ENCODE data around the gene ALOX12B.

Gene ALOX12B

GRCh38 chr17:8110907-8111306 lies 23.4 kb upstream of the ALOX12B start:
- H4K91ac ChIP-seq (ENCODE audit: low read depth, low read length) = no peak overlapping the region
- no peak overlapping the region for H2AK5ac ChIP-seq (ENCODE audit: low read length)
- H2BK5ac ChIP-seq (ENCODE audit: low read depth, low read length, poor library complexity) = no peak overlapping the region
- H3K79me1 ChIP-seq (ENCODE audit: low read length) = no peaks in the 10 kb centered on the region
- H3K4me2 ChIP-seq (ENCODE audit: low read length) = no peak overlapping the region
- H4K8ac ChIP-seq (ENCODE audit: low read depth, low read length) = no peak overlapping the region
- DNase-seq = no peak
- no peak overlapping the region for H3K4ac ChIP-seq (ENCODE audit: low read depth, low read length)
- no peak overlapping the region for H3K9ac ChIP-seq (ENCODE audit: low read length)
- H3K79me2 ChIP-seq (ENCODE audit: control insufficient read depth, insufficient read depth, low read length, poor library complexity) = no peaks in the 10 kb centered on the region
- H2BK12ac ChIP-seq (ENCODE audit: low read length) = no peak overlapping the region
- peaks cover 0 to 4% of the 10 kb centered on the region in 2 experiments for H3K4me1 ChIP-seq (ENCODE audit: control insufficient read depth in 1 of 2, insufficient read depth in 2 of 2, low read length in 2 of 2)
- no peak overlapping the region for H3K14ac ChIP-seq (ENCODE audit: low read length)
- H3K9me3 ChIP-seq (ENCODE audit: insufficient read depth, low read depth, low read length) = peaks cover 4% of the 10 kb centered on the region
- H3K27ac ChIP-seq (ENCODE audit: low read depth, low read length) = no peak overlapping the region
- no peak overlapping the region for H3K18ac ChIP-seq (ENCODE audit: low read length)
- H4K12ac ChIP-seq (ENCODE audit: low read depth, low read length) = no peak overlapping the region
- no peak overlapping the region for H2BK120ac ChIP-seq (ENCODE audit: insufficient read depth, low read length, poor library complexity)
- no peak overlapping the region for H3K4me3 ChIP-seq (ENCODE audit: low read depth, low read length)
- H3K23ac ChIP-seq (ENCODE audit: low read length) = no peak overlapping the region
- no peak overlapping the region for H2AFZ ChIP-seq (ENCODE audit: insufficient read depth, low read length, poor library complexity)
- WGBS (ENCODE audit: extremely low coverage, insufficient coverage, insufficient read length) = no CpG with 5 or more reads among the region's 6 CpGs
- peaks cover 18% of the 10 kb centered on the region for H3K27me3 ChIP-seq (ENCODE audit: insufficient read depth, low read length)
- no peaks in the 10 kb centered on the region for H3K36me3 ChIP-seq (ENCODE audit: control insufficient read depth in 1 of 2, insufficient read depth in 2 of 2, low read length in 2 of 2)

DNA sequence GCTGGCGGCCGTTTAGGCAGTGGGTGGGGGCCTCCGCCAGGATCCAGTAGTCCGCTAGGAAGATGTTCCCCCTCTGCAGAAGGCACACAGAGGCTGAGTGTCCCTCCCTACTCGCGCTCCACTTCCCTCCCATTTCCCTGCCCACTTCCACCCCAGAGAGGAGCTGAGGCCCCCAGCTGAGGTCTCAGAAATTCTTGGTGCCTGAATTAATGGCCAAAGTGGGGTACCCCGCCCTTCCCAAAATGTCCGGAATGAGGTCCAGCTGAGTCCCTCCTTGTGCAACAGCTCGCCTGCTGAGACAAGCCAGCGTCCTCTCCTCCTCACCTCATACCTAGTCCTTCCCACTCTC lies 22.9 kb upstream of the ALOX12B start:
- DNase-seq = no peak
- H3K4ac ChIP-seq (ENCODE audit: low read depth, low read length) = no peak overlapping the region
- no CpG with 5 or more reads among the region's 10 CpGs for WGBS (ENCODE audit: extremely low coverage, insufficient coverage, insufficient read length)
- H3K79me1 ChIP-seq (ENCODE audit: low read length) = no peaks in the 10 kb centered on the region
- peaks cover 13% of the 10 kb centered on the region for H3K27me3 ChIP-seq (ENCODE audit: insufficient read depth, low read length)
- H3K4me2 ChIP-seq (ENCODE audit: low read length) = peak overlapping the region; percentile 64
- H3K4me3 ChIP-seq (ENCODE audit: low read depth, low read length) = no peak overlapping the region
- no peak overlapping the region for H3K14ac ChIP-seq (ENCODE audit: low read length)
- no peak overlapping the region for H3K18ac ChIP-seq (ENCODE audit: low read length)
- H3K79me2 ChIP-seq (ENCODE audit: control insufficient read depth, insufficient read depth, low read length, poor library complexity) = no peaks in the 10 kb centered on the region
- no peak overlapping the region for H2AFZ ChIP-seq (ENCODE audit: insufficient read depth, low read length, poor library complexity)
- no peak overlapping the region for H3K27ac ChIP-seq (ENCODE audit: low read depth, low read length)
- no peak overlapping the region for H2BK12ac ChIP-seq (ENCODE audit: low read length)
- no peak overlapping the region for H2AK5ac ChIP-seq (ENCODE audit: low read length)
- H3K23ac ChIP-seq (ENCODE audit: low read length) = no peak overlapping the region
- H3K9me3 ChIP-seq (ENCODE audit: insufficient read depth, low read depth, low read length) = peaks cover 4% of the 10 kb centered on the region
- no peak overlapping the region for H4K12ac ChIP-seq (ENCODE audit: low read depth, low read length)
- no peak overlapping the region for H4K8ac ChIP-seq (ENCODE audit: low read depth, low read length)
- H3K4me1 ChIP-seq (ENCODE audit: control insufficient read depth in 1 of 2, insufficient read depth in 2 of 2, low read length in 2 of 2) = peaks cover 0 to 4% of the 10 kb centered on the region in 2 experiments
- no peak overlapping the region for H3K9ac ChIP-seq (ENCODE audit: low read length)
- no peaks in the 10 kb centered on the region for H3K36me3 ChIP-seq (ENCODE audit: control insufficient read depth in 1 of 2, insufficient read depth in 2 of 2, low read length in 2 of 2)
- H2BK5ac ChIP-seq (ENCODE audit: low read depth, low read length, poor library complexity) = no peak overlapping the region
- no peak overlapping the region for H2BK120ac ChIP-seq (ENCODE audit: insufficient read depth, low read length, poor library complexity)
- H4K91ac ChIP-seq (ENCODE audit: low read depth, low read length) = no peak overlapping the region

DNA sequence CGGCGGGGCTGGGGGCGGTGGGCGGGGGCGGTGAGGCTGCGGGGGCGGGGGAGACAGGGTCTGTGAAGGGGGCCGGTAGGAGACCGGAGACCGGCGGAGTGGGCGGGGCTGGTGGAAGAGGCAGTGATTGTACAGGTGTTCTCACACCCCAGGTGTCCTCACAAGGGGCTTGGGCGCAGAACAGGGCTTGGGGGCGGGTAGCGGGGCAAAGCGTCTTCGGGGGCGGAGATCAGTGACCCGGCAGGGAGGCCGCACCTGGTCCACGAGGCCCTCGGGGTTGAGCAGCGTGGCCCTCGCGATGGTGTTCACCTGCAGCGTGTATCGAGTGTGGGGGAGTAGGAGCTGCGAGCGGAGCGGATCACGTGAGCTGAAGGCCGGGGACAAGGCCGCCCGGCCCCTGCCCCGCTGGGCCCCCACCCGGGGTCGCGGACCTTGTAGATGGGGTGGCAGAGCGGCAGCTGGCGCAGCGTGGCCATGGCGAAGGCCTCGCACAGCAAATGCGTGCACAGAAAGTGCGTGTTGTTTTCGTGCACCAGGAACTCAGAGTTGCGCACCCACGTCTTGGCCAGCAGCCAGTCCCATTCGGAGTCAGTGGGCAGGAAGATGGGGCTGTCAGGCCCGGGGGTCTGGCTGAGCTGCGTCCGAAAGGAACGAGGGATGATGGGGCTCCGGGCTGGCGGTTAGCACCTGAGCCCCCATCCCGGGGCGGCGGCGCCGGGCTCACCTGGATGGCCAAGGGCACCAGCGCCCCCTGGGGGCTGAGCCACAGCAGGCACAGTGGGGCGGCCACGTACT lies 22.3 kb upstream of the ALOX12B start:
- WGBS (ENCODE audit: extremely low coverage, insufficient coverage, insufficient read length) = no CpG with 5 or more reads among the region's 63 CpGs
- no peak overlapping the region for H3K14ac ChIP-seq (ENCODE audit: low read length)
- H2BK5ac ChIP-seq (ENCODE audit: low read depth, low read length, poor library complexity) = no peak overlapping the region
- H3K27ac ChIP-seq (ENCODE audit: low read depth, low read length) = no peak overlapping the region
- no peak overlapping the region for H3K23ac ChIP-seq (ENCODE audit: low read length)
- H4K91ac ChIP-seq (ENCODE audit: low read depth, low read length) = no peak overlapping the region
- no peak overlapping the region for H3K9ac ChIP-seq (ENCODE audit: low read length)
- H2AFZ ChIP-seq (ENCODE audit: insufficient read depth, low read length, poor library complexity) = no peak overlapping the region
- no peak overlapping the region for H4K8ac ChIP-seq (ENCODE audit: low read depth, low read length)
- H3K4ac ChIP-seq (ENCODE audit: low read depth, low read length) = no peak overlapping the region
- no peaks in the 10 kb centered on the region for H3K36me3 ChIP-seq (ENCODE audit: control insufficient read depth in 1 of 2, insufficient read depth in 2 of 2, low read length in 2 of 2)
- no peak overlapping the region for H2AK5ac ChIP-seq (ENCODE audit: low read length)
- peak overlapping the region; percentile 16 for H3K4me3 ChIP-seq (ENCODE audit: low read depth, low read length)
- H3K79me1 ChIP-seq (ENCODE audit: low read length) = no peaks in the 10 kb centered on the region
- H2BK12ac ChIP-seq (ENCODE audit: low read length) = no peak overlapping the region
- DNase-seq = peak; percentile 55 to 85
- no peak overlapping the region for H3K18ac ChIP-seq (ENCODE audit: low read length)
- H3K4me2 ChIP-seq (ENCODE audit: low read length) = peak overlapping the region; percentile 64
- H2BK120ac ChIP-seq (ENCODE audit: insufficient read depth, low read length, poor library complexity) = no peak overlapping the region
- peaks cover 9% of the 10 kb centered on the region for H3K27me3 ChIP-seq (ENCODE audit: insufficient read depth, low read length)
- H4K12ac ChIP-seq (ENCODE audit: low read depth, low read length) = no peak overlapping the region
- H3K9me3 ChIP-seq (ENCODE audit: insufficient read depth, low read depth, low read length) = peaks cover 4% of the 10 kb centered on the region
- H3K79me2 ChIP-seq (ENCODE audit: control insufficient read depth, insufficient read depth, low read length, poor library complexity) = no peaks in the 10 kb centered on the region
- H3K4me1 ChIP-seq (ENCODE audit: control insufficient read depth in 1 of 2, insufficient read depth in 2 of 2, low read length in 2 of 2) = peaks cover 0 to 4% of the 10 kb centered on the region in 2 experiments

- Histone ChIP-seq H4K91ac (ENCODE audit: low read depth, low read length) (no peak overlapping the region), H2BK12ac (ENCODE audit: low read length) (no peak overlapping the region), H3K79me1 (ENCODE audit: low read length) (no peaks in the 10 kb centered on the region), H3K27me3 (ENCODE audit: insufficient read depth, low read length) (peaks cover 7% of the 10 kb centered on the region), H4K12ac (ENCODE audit: low read depth, low read length) (no peak overlapping the region), H2BK120ac (ENCODE audit: insufficient read depth, low read length, poor library complexity) (no peak overlapping the region), H2AFZ (ENCODE audit: insufficient read depth, low read length, poor library complexity) (no peak overlapping the region), H3K4ac (ENCODE audit: low read depth, low read length) (no peak overlapping the region), H3K9ac (ENCODE audit: low read length) (no peak overlapping the region), H3K4me3 (ENCODE audit: low read depth, low read length) (no peak overlapping the region), H3K23ac (ENCODE audit: low read length) (no peak overlapping the region), H3K79me2 (ENCODE audit: control insufficient read depth, insufficient read depth, low read length, poor library complexity) (no peaks in the 10 kb centered on the region), H3K4me1 (ENCODE audit: control insufficient read depth in 1 of 2, insufficient read depth in 2 of 2, low read length in 2 of 2) (peaks cover 0 to 4% of the 10 kb centered on the region in 2 experiments), H2AK5ac (ENCODE audit: low read length) (no peak overlapping the region), H3K4me2 (ENCODE audit: low read length) (no peak overlapping the region), H2BK5ac (ENCODE audit: low read depth, low read length, poor library complexity) (no peak overlapping the region), H3K27ac (ENCODE audit: low read depth, low read length) (no peak overlapping the region), H4K8ac (ENCODE audit: low read depth, low read length) (no peak overlapping the region), H3K9me3 (ENCODE audit: insufficient read depth, low read depth, low read length) (peaks cover 4% of the 10 kb centered on the region), H3K18ac (ENCODE audit: low read length) (no peak overlapping the region), H3K36me3 (ENCODE audit: control insufficient read depth in 1 of 2, insufficient read depth in 2 of 2, low read length in 2 of 2) (no peaks in the 10 kb centered on the region), H3K14ac (ENCODE audit: low read length) (no peak overlapping the region)
- WGBS (ENCODE audit: extremely low coverage, insufficient coverage, insufficient read length) = no CpG with 5 or more reads among the region's 33 CpGs
- no peak for DNase-seq
Observed at GRCh38 chr17:8108972-8109660, 21.6 kb upstream of the ALOX12B start.
